ES-I3 (cell line): ENCODE data around the gene VMA21.

ENCODE experiments used
- H3K36me3 ChIP-seq: 2 replicates; pipeline ENCODE4 v1.6.1; 2013; ENCODE audit warnings: mild to moderate bottlenecking, low read length, control low read depth, moderate library complexity; ENCODE audit not compliant: insufficient read depth
- H3K4me1 ChIP-seq: 2 replicates; pipeline ENCODE4 v1.6.1; 2013; ENCODE audit warnings: mild to moderate bottlenecking, control low read depth, low read length; ENCODE audit not compliant: insufficient read depth
- H3K9ac ChIP-seq: 2 replicates; pipeline ENCODE4 v1.6.1; 2013; ENCODE audit warnings: low read depth, mild to moderate bottlenecking, low read length, moderate library complexity
- H3K9me3 ChIP-seq: 2 replicates; pipeline ENCODE4 v1.6.1; 2013; ENCODE audit warnings: mild to moderate bottlenecking, low read length, moderate library complexity; ENCODE audit not compliant: control insufficient read depth, insufficient read depth

The VMA21 gene

GRCh38 chrX:151402719-151403390 is 5.8 kb downstream of the VMA21 start:
- Histone ChIP-seq H3K9me3 (no peaks in the 10 kb centered on the region), H3K9ac (no peak overlapping the region), H3K4me1 (no peaks in the 10 kb centered on the region; the same call in 1 of the 2 replicates), H3K36me3 (no peaks in the 10 kb centered on the region)

- Histone ChIP-seq H3K9me3 (no peaks in the 10 kb centered on the region), H3K4me1 (peaks cover 24% of the 10 kb centered on the region), H3K36me3 (no peaks in the 10 kb centered on the region; the same call in none of the 2 replicates), H3K9ac (no peak overlapping the region)
Observed at GRCh38 chrX:151416579-151416978, 19.6 kb downstream of the VMA21 start.

- Histone ChIP-seq H3K9ac (no peak overlapping the region), H3K36me3 (no peaks in the 10 kb centered on the region; the same call in none of the 2 replicates), H3K9me3 (no peaks in the 10 kb centered on the region), H3K4me1 (peaks cover 24% of the 10 kb centered on the region)
Observed at GRCh38 chrX:151419782-151420181, 22.8 kb downstream of the VMA21 start.

GRCh38 chrX:151424505-151424904 is 27.5 kb downstream of the VMA21 start:
- H3K4me1 ChIP-seq = peaks cover 10% of the 10 kb centered on the region
- no peaks in the 10 kb centered on the region; the same call in none of the 2 replicates for H3K36me3 ChIP-seq
- H3K9ac ChIP-seq = no peak overlapping the region
- no peaks in the 10 kb centered on the region for H3K9me3 ChIP-seq

GRCh38 chrX:151448509-151448908 is 51.5 kb downstream of the VMA21 start:
- peaks cover 2% of the 10 kb centered on the region; the same call in 1 of the 2 replicates for H3K4me1 ChIP-seq
- no peaks in the 10 kb centered on the region for H3K9me3 ChIP-seq
- H3K9ac ChIP-seq = no peak overlapping the region
- H3K36me3 ChIP-seq = no peaks in the 10 kb centered on the region

- Histone ChIP-seq H3K9me3 (no peaks in the 10 kb centered on the region), H3K36me3 (no peaks in the 10 kb centered on the region), H3K4me1 (no peaks in the 10 kb centered on the region), H3K9ac (no peak overlapping the region)
Observed at GRCh38 chrX:151458824-151459223, 61.8 kb downstream of the VMA21 start.
